ENCODE data around the gene ZC3H15. TPM values are rescaled to one million over a fixed set of nuclear protein-coding genes. Genes with fewer than 3 reads are reported as not detected.

The ZC3H15 gene
- total RNA-seq, 1 experiment from 2014 or later: 98.8 TPM

- peaks cover 39% of the 10 kb centered on the region for H3K4me1 Mint-ChIP-seq (ENCODE audit: insufficient read depth, unreplicated experiment)
- BruUV-seq (replicated peaks): no TSS peak
- ChIA-PET POLR2A (interaction anchor here (1.1 kb wide), 1 partner anchor 9 kb away, joined by 3 read pairs; no protein-coding TSS in a partner anchor), CTCF (interaction anchor here (0.7 kb wide), 2 partner anchors 92 to 461 kb away, joined by 4 read pairs; no protein-coding TSS in a partner anchor)
- no peak overlapping the region for H3K27ac Mint-ChIP-seq (ENCODE audit: low read depth, unreplicated experiment)
- H3K9me3 Mint-ChIP-seq (ENCODE audit: unreplicated experiment): no peaks in the 10 kb centered on the region
- no peak for TF ChIP-seq CTCF (IDR thresholded peaks at IDR 0.05; ENCODE audit: unreplicated experiment)
- no peak for DNase-seq (ENCODE audit: unreplicated experiment)
- H3K4me3 Mint-ChIP-seq (ENCODE audit: unreplicated experiment): no peak overlapping the region
- intact Hi-C loops (cut with micrococcal nuclease): no loop called here
- no peaks in the 10 kb centered on the region for H3K27me3 Mint-ChIP-seq (ENCODE audit: insufficient read depth, unreplicated experiment)
- peaks cover 38% of the 10 kb centered on the region for H3K36me3 Mint-ChIP-seq (ENCODE audit: insufficient read depth, unreplicated experiment)
Observed at GRCh38 chr2:186493564-186494085, 7.6 kb downstream of the ZC3H15 start.

- Mint-ChIP-seq H3K4me1 (ENCODE audit: insufficient read depth, unreplicated experiment) (peaks cover 25% of the 10 kb centered on the region), H3K27ac (ENCODE audit: low read depth, unreplicated experiment) (no peak overlapping the region), H3K9me3 (ENCODE audit: unreplicated experiment) (no peaks in the 10 kb centered on the region), H3K27me3 (ENCODE audit: insufficient read depth, unreplicated experiment) (no peaks in the 10 kb centered on the region), H3K36me3 (ENCODE audit: insufficient read depth, unreplicated experiment) (peaks cover 63% of the 10 kb centered on the region), H3K4me3 (ENCODE audit: unreplicated experiment) (no peak overlapping the region)
- BruUV-seq (replicated peaks): no TSS peak
- DNase-seq (ENCODE audit: unreplicated experiment): no peak
- TF ChIP-seq CTCF (IDR thresholded peaks at IDR 0.05; ENCODE audit: unreplicated experiment): no peak
- ChIA-PET POLR2A (interaction anchor here (1.5 to 2.6 kb wide), 2 partner anchors 11 to 93 kb away, joined by 3 to 10 read pairs; partner anchors contain the start of genes ITGAV and ZC3H15), CTCF (interaction anchor here (0.6 to 1.1 kb wide), 3 partner anchors 8 to 151 kb away, joined by 3 to 5 read pairs (median 4); no protein-coding TSS in a partner anchor)
- intact Hi-C loops (cut with micrococcal nuclease): no loop called here
Observed at GRCh38 chr2:186496401-186496800, 10.3 kb downstream of the ZC3H15 start.

- H3K4me3 Mint-ChIP-seq (ENCODE audit: unreplicated experiment): no peak overlapping the region
- no TSS peak for BruUV-seq (replicated peaks)
- DNase-seq (ENCODE audit: unreplicated experiment): no peak
- H3K36me3 Mint-ChIP-seq (ENCODE audit: insufficient read depth, unreplicated experiment): peaks cover 71% of the 10 kb centered on the region
- TF ChIP-seq CTCF (IDR thresholded peaks at IDR 0.05; ENCODE audit: unreplicated experiment): no peak
- peaks cover 16% of the 10 kb centered on the region for H3K4me1 Mint-ChIP-seq (ENCODE audit: insufficient read depth, unreplicated experiment)
- H3K27me3 Mint-ChIP-seq (ENCODE audit: insufficient read depth, unreplicated experiment): no peaks in the 10 kb centered on the region
- no peak overlapping the region for H3K27ac Mint-ChIP-seq (ENCODE audit: low read depth, unreplicated experiment)
- POLR2A ChIA-PET: no interaction called here
- CTCF ChIA-PET: no interaction called here
- intact Hi-C loops (cut with micrococcal nuclease): no loop called here
- no peaks in the 10 kb centered on the region for H3K9me3 Mint-ChIP-seq (ENCODE audit: unreplicated experiment)
Observed at GRCh38 chr2:186497928-186498327, 11.9 kb downstream of the ZC3H15 start.

GRCh38 chr2:186498834-186499233 is 12.8 kb downstream of the ZC3H15 start:
- H3K27ac Mint-ChIP-seq (ENCODE audit: low read depth, unreplicated experiment): peak overlapping the region; percentile 2

More at GRCh38 chr2:186498834-186499233, 12.8 kb downstream of the ZC3H15 start:
- ChIA-PET CTCF (interaction anchor here (0.8 to 2.9 kb wide), 2 partner anchors 143 to 144 kb away, joined by 3 to 18 read pairs; no protein-coding TSS in a partner anchor), POLR2A (interaction anchor here (1.0 to 2.7 kb wide), 2 partner anchors 13 to 93 kb away, joined by 4 to 14 read pairs; partner anchors contain the start of gene ZC3H15)
- no peaks in the 10 kb centered on the region for H3K9me3 Mint-ChIP-seq (ENCODE audit: unreplicated experiment)
- no peak for TF ChIP-seq CTCF (IDR thresholded peaks at IDR 0.05; ENCODE audit: unreplicated experiment)
- H3K4me3 Mint-ChIP-seq (ENCODE audit: unreplicated experiment): no peak overlapping the region
- DNase-seq (ENCODE audit: unreplicated experiment): no peak
- intact Hi-C loops (cut with micrococcal nuclease): no loop called here
- H3K4me1 Mint-ChIP-seq (ENCODE audit: insufficient read depth, unreplicated experiment): peaks cover 14% of the 10 kb centered on the region
- no peaks in the 10 kb centered on the region for H3K27me3 Mint-ChIP-seq (ENCODE audit: insufficient read depth, unreplicated experiment)
- peaks cover 76% of the 10 kb centered on the region for H3K36me3 Mint-ChIP-seq (ENCODE audit: insufficient read depth, unreplicated experiment)
- BruUV-seq (replicated peaks): no TSS peak

Measured in MCF 10A (cell line).